ENCODE results near the gene SLC25A30.

The SLC25A30 gene

GRCh38 chr13:45417790-45418534, at the start of gene SLC25A30:
Gene SLC25A30 (minus strand): TSS chr13:45418373. CDS start chr13:45411425, 6,948 bp downstream.
- no peaks in the 10 kb centered on the region for H3K27me3 ChIP-seq (ENCODE audit: control insufficient read depth in 2 of 2, insufficient read depth in 2 of 2, low read length in 2 of 2)
- no peaks in the 10 kb centered on the region for H3K9me3 ChIP-seq (ENCODE audit: control insufficient read depth in 2 of 2, low read length in 2 of 2)
- H3K4me1 ChIP-seq (ENCODE audit: control insufficient read depth in 2 of 2, insufficient read depth in 2 of 2, low read length in 2 of 2) = peaks cover 10 to 18% of the 10 kb centered on the region in 2 donors
- H3K27ac ChIP-seq (ENCODE audit: low read depth in 2 of 2, low read length in 2 of 2) = peak within 1 kb of the TSS; percentile 80 to 86
- peak within 1 kb of the TSS; percentile 79 to 92 for H3K4me3 ChIP-seq (ENCODE audit: low read length in 2 of 2)
- H3K9ac ChIP-seq (ENCODE audit: low read depth in 1 of 2, low read length in 2 of 2) = peak within 1 kb of the TSS; percentile 72 to 76
- no peaks in the 10 kb centered on the region for H3K36me3 ChIP-seq (ENCODE audit: control insufficient read depth in 2 of 2, insufficient read depth in 2 of 2, low read length in 2 of 2)

- Histone ChIP-seq H3K4me3 (ENCODE audit: low read length in 2 of 2) (peak overlapping the region; percentile 84 to 96), H3K27me3 (ENCODE audit: control insufficient read depth in 2 of 2, insufficient read depth in 2 of 2, low read length in 2 of 2) (no peaks in the 10 kb centered on the region), H3K9me3 (ENCODE audit: control insufficient read depth in 2 of 2, low read length in 2 of 2) (no peaks in the 10 kb centered on the region), H3K27ac (ENCODE audit: low read depth in 2 of 2, low read length in 2 of 2) (peak overlapping the region in 1 of 2 donors; percentile 92), H3K4me1 (ENCODE audit: control insufficient read depth in 2 of 2, insufficient read depth in 2 of 2, low read length in 2 of 2) (peaks cover 25 to 29% of the 10 kb centered on the region in 2 donors), H3K9ac (ENCODE audit: low read depth in 1 of 2, low read length in 2 of 2) (peak overlapping the region in 1 of 2 donors; percentile 91), H3K36me3 (ENCODE audit: control insufficient read depth in 2 of 2, insufficient read depth in 2 of 2, low read length in 2 of 2) (no peaks in the 10 kb centered on the region)
Measured at GRCh38 chr13:45466359-45466758, 48.2 kb upstream of the SLC25A30 start.

GRCh38 chr13:45464687-45465453, 46.7 kb upstream of the SLC25A30 start, which contains the start of gene COG3:
Gene COG3 (plus strand): TSS chr13:45464939. CDS start chr13:45465037, 98 bp downstream.
- H3K27me3 ChIP-seq (ENCODE audit: control insufficient read depth in 2 of 2, insufficient read depth in 2 of 2, low read length in 2 of 2) = no peaks in the 10 kb centered on the region
- no peaks in the 10 kb centered on the region for H3K9me3 ChIP-seq (ENCODE audit: control insufficient read depth in 2 of 2, low read length in 2 of 2)
- H3K36me3 ChIP-seq (ENCODE audit: control insufficient read depth in 2 of 2, insufficient read depth in 2 of 2, low read length in 2 of 2) = no peaks in the 10 kb centered on the region
- peak within 1 kb of the TSS; percentile 92 to 94 for H3K27ac ChIP-seq (ENCODE audit: low read depth in 2 of 2, low read length in 2 of 2)
- peak within 1 kb of the TSS; percentile 85 to 91 for H3K9ac ChIP-seq (ENCODE audit: low read depth in 1 of 2, low read length in 2 of 2)
- H3K4me1 ChIP-seq (ENCODE audit: control insufficient read depth in 2 of 2, insufficient read depth in 2 of 2, low read length in 2 of 2) = peaks cover 25 to 29% of the 10 kb centered on the region in 2 donors
- peak within 1 kb of the TSS; percentile 84 to 96 for H3K4me3 ChIP-seq (ENCODE audit: low read length in 2 of 2)

- H3K4me3 ChIP-seq (ENCODE audit: low read length in 2 of 2) = peak overlapping the region; percentile 77 to 96
- H3K9ac ChIP-seq (ENCODE audit: low read depth in 1 of 2, low read length in 2 of 2) = peak overlapping the region; percentile 53 to 91
- peak overlapping the region; percentile 92 to 94 for H3K27ac ChIP-seq (ENCODE audit: low read depth in 2 of 2, low read length in 2 of 2)
- no peaks in the 10 kb centered on the region for H3K9me3 ChIP-seq (ENCODE audit: control insufficient read depth in 2 of 2, low read length in 2 of 2)
- H3K36me3 ChIP-seq (ENCODE audit: control insufficient read depth in 2 of 2, insufficient read depth in 2 of 2, low read length in 2 of 2) = no peaks in the 10 kb centered on the region
- H3K4me1 ChIP-seq (ENCODE audit: control insufficient read depth in 2 of 2, insufficient read depth in 2 of 2, low read length in 2 of 2) = peaks cover 25 to 29% of the 10 kb centered on the region in 2 donors
- no peaks in the 10 kb centered on the region for H3K27me3 ChIP-seq (ENCODE audit: control insufficient read depth in 2 of 2, insufficient read depth in 2 of 2, low read length in 2 of 2)
Measured at GRCh38 chr13:45464141-45464686, 46.0 kb upstream of the SLC25A30 start.

- Histone ChIP-seq H3K36me3 (ENCODE audit: control insufficient read depth in 2 of 2, insufficient read depth in 2 of 2, low read length in 2 of 2) (no peaks in the 10 kb centered on the region), H3K9ac (ENCODE audit: low read depth in 1 of 2, low read length in 2 of 2) (no peak overlapping the region), H3K27ac (ENCODE audit: low read depth in 2 of 2, low read length in 2 of 2) (no peak overlapping the region), H3K9me3 (ENCODE audit: control insufficient read depth in 2 of 2, low read length in 2 of 2) (no peaks in the 10 kb centered on the region), H3K4me1 (ENCODE audit: control insufficient read depth in 2 of 2, insufficient read depth in 2 of 2, low read length in 2 of 2) (no peaks in the 10 kb centered on the region), H3K4me3 (ENCODE audit: low read length in 2 of 2) (no peak overlapping the region), H3K27me3 (ENCODE audit: control insufficient read depth in 2 of 2, insufficient read depth in 2 of 2, low read length in 2 of 2) (no peaks in the 10 kb centered on the region)
Measured at GRCh38 chr13:45456196-45456972, 38.2 kb upstream of the SLC25A30 start.

- Histone ChIP-seq H3K27me3 (ENCODE audit: control insufficient read depth in 2 of 2, insufficient read depth in 2 of 2, low read length in 2 of 2) (no peaks in the 10 kb centered on the region), H3K9me3 (ENCODE audit: control insufficient read depth in 2 of 2, low read length in 2 of 2) (no peaks in the 10 kb centered on the region), H3K36me3 (ENCODE audit: control insufficient read depth in 2 of 2, insufficient read depth in 2 of 2, low read length in 2 of 2) (no peaks in the 10 kb centered on the region), H3K4me3 (ENCODE audit: low read length in 2 of 2) (no peak overlapping the region), H3K9ac (ENCODE audit: low read depth in 1 of 2, low read length in 2 of 2) (no peak overlapping the region), H3K4me1 (ENCODE audit: control insufficient read depth in 2 of 2, insufficient read depth in 2 of 2, low read length in 2 of 2) (no peaks in the 10 kb centered on the region), H3K27ac (ENCODE audit: low read depth in 2 of 2, low read length in 2 of 2) (no peak overlapping the region)
Measured at GRCh38 chr13:45454204-45454603, 36.0 kb upstream of the SLC25A30 start.

- Histone ChIP-seq H3K9me3 (ENCODE audit: control insufficient read depth in 2 of 2, low read length in 2 of 2) (no peaks in the 10 kb centered on the region), H3K4me1 (ENCODE audit: control insufficient read depth in 2 of 2, insufficient read depth in 2 of 2, low read length in 2 of 2) (peaks cover 0 to 7% of the 10 kb centered on the region in 2 donors), H3K4me3 (ENCODE audit: low read length in 2 of 2) (no peak overlapping the region)
Measured at GRCh38 chr13:45451282-45451681, 33.1 kb upstream of the SLC25A30 start.

GRCh38 chr13:45448965-45449559, 30.9 kb upstream of the SLC25A30 start:
- H3K9ac ChIP-seq (ENCODE audit: low read depth in 1 of 2, low read length in 2 of 2) = no peak overlapping the region
- no peak overlapping the region for H3K27ac ChIP-seq (ENCODE audit: low read depth in 2 of 2, low read length in 2 of 2)
- H3K36me3 ChIP-seq (ENCODE audit: control insufficient read depth in 2 of 2, insufficient read depth in 2 of 2, low read length in 2 of 2) = no peaks in the 10 kb centered on the region

More at GRCh38 chr13:45451282-45451681, 33.1 kb upstream of the SLC25A30 start:
- Histone ChIP-seq H3K27ac (ENCODE audit: low read depth in 2 of 2, low read length in 2 of 2) (no peak overlapping the region), H3K27me3 (ENCODE audit: control insufficient read depth in 2 of 2, insufficient read depth in 2 of 2, low read length in 2 of 2) (no peaks in the 10 kb centered on the region), H3K9ac (ENCODE audit: low read depth in 1 of 2, low read length in 2 of 2) (no peak overlapping the region), H3K36me3 (ENCODE audit: control insufficient read depth in 2 of 2, insufficient read depth in 2 of 2, low read length in 2 of 2) (no peaks in the 10 kb centered on the region)

GRCh38 chr13:45447050-45447661, 29.0 kb upstream of the SLC25A30 start:
- H3K27me3 ChIP-seq (ENCODE audit: control insufficient read depth in 2 of 2, insufficient read depth in 2 of 2, low read length in 2 of 2) = no peaks in the 10 kb centered on the region
- no peak overlapping the region for H3K27ac ChIP-seq (ENCODE audit: low read depth in 2 of 2, low read length in 2 of 2)
- no peak overlapping the region for H3K9ac ChIP-seq (ENCODE audit: low read depth in 1 of 2, low read length in 2 of 2)
- no peaks in the 10 kb centered on the region for H3K36me3 ChIP-seq (ENCODE audit: control insufficient read depth in 2 of 2, insufficient read depth in 2 of 2, low read length in 2 of 2)
- H3K9me3 ChIP-seq (ENCODE audit: control insufficient read depth in 2 of 2, low read length in 2 of 2) = no peaks in the 10 kb centered on the region
- H3K4me3 ChIP-seq (ENCODE audit: low read length in 2 of 2) = no peak overlapping the region
- peaks cover 2 to 7% of the 10 kb centered on the region in 2 donors for H3K4me1 ChIP-seq (ENCODE audit: control insufficient read depth in 2 of 2, insufficient read depth in 2 of 2, low read length in 2 of 2)

More at GRCh38 chr13:45448965-45449559, 30.9 kb upstream of the SLC25A30 start:
- no peaks in the 10 kb centered on the region for H3K9me3 ChIP-seq (ENCODE audit: control insufficient read depth in 2 of 2, low read length in 2 of 2)
- H3K27me3 ChIP-seq (ENCODE audit: control insufficient read depth in 2 of 2, insufficient read depth in 2 of 2, low read length in 2 of 2) = no peaks in the 10 kb centered on the region
- H3K4me1 ChIP-seq (ENCODE audit: control insufficient read depth in 2 of 2, insufficient read depth in 2 of 2, low read length in 2 of 2) = peaks cover 2 to 7% of the 10 kb centered on the region in 2 donors
- H3K4me3 ChIP-seq (ENCODE audit: low read length in 2 of 2) = no peak overlapping the region
